GM18519 (cell line): ENCODE data around the gene SLC9A2.

Experiments used
- ATAC-seq: cut with Tn5 transposase; IDR thresholded peaks from one replicate; pipeline ENCODE4 v1.9.1; 2021; ENCODE audit warnings: mild to moderate bottlenecking, moderate library complexity; ENCODE audit not compliant: unreplicated experiment, low FRiP score

SLC9A2 gene

DNA sequence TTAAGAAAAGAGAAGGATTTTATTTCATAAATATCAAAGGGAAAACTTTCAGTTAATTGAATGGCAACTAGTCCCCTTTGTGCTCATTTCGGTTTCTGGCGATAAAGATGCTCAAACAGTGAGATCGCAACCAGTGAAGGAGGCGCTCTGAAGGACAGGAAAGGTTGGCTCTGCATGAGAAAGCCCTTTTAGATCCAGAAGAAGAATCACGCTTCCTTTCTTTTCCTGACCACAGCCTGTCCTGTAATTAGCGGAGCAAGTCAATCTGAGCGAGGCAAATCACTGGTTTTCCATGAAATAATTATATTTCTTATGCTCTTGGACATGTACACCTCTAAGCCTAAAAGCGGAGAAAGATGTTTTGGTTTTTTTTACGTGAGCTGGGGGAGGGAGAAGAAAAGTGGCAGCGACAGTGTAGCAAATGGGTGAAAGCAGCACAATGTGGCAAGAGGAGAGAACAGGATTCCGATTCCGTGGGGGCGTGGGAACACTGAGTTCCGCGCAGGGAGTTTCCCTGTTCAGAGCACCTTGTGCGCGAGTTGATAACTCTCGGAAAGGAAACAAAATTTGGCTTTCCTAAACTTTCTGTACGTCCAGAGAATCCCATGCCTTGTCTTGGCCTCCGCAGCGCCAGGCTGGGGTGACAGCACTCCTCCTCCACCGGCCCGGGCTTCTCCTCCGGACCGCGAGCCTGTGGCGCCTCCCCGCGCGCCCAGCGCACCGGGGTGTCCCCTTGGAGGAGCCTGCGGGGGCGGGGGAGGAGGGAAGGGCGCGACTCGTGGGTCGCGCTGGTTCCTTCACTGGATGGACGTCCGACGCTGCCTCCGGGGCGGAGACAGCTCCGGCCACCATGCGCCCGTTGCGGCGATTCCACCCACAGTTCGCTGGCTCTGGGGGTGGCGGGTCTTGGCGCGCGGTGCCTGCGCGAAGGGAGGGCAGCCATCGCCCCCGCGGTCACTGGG is 620 bp upstream of the SLC9A2 start:
- no peak for ATAC-seq

DNA sequence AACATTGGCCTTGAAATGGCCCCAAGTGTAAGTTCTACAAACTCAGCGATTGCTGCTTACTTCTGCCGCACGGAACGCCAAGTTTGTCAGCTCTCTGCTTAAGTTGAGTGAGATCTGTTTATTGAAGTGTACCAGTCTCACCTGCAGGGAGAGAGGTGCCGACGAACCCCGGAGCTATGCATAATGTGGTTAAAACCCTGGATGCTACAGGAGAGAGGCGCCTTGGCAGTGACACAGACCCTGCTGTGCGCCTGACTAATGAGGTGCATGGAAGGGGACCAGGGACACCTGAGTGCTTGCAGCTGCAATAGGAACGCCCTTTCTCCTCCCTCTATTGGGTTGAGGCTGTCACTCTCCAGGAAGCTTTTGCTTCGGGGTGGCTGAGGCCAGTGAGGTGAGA is 979 bp downstream of the SLC9A2 start:
- no peak for ATAC-seq

DNA sequence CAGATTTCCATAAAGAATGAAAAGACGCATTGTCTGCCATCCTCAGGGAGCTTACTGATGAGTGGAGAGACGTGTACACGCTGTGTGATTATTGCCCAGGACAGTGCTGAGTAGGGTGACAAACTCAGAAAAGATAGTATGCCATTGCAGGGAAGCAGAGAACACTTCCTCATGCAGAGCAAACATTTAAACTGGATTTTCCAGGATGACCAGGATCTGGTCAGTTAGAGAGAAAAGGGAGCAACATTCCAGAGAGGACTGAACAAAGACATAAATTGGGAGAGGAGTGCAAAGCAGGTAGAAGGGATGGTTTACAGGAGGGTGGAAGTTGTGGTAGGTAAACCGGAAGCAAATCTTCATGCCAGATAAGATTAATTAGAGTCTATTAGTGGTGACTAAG is 2.3 kb downstream of the SLC9A2 start:
- ATAC-seq, result no peak

GRCh38 chr2:102622646-102623045 is 3.3 kb downstream of the SLC9A2 start:
- ATAC-seq, result peak; percentile 37

GRCh38 chr2:102630458-102630857 is 11.1 kb downstream of the SLC9A2 start:
- ATAC-seq, result no peak

DNA sequence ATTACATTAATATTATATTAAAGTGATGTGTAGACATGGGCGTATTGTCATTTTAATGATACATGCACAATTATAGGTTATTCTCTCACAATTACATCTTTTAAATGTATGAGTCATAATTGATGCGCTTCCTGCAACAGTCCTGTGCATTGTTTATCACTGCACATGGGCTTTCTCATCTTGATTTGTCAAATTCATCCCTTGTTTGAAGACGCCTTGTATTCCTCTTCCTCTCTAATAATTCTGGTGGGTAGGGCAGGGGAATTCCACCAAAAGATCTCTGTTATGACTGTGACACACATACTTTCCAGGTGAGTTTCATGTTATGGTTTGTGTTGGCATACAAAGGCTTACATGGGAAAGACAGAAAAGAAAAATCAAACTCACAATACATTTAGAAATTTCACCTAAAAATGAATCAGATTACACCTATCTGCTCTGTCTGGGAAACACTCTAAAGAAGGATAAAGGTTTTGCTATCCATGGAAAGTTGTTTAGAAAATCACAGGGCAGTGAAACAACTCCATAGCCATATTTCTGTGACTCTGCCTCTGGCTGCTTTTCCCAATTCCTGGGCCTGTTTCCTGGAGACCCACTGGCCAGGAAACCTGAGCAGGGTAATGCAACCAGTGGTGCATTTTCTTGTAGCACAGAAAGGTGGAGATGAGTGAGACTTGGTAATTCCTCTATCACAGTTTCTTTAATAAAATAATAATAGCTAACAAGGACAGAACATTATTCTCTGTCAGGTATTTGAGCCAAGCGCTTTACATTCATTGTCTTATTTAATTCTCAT is 13.2 kb downstream of the SLC9A2 start:
- ATAC-seq, result no peak

DNA sequence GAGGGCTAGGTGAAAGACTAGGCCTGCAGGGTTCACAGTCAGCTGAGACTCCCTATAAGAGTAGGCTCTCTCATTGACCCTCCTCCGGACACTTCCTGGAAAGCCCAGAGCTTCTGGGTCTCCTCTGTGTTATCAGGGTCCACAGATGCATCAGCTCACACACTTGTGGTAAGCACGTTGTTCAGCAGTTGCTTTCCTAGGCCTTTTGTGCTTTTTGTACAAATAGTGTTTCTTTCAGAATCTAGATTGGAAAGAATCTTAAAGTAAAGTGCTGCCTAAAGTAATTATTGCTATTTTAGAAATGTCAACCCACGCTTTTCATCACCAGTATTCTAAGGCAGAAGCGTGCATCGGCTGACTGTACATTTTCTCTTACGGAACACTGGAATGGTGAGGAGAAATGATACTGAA is 15.5 kb downstream of the SLC9A2 start:
- no peak for ATAC-seq

DNA sequence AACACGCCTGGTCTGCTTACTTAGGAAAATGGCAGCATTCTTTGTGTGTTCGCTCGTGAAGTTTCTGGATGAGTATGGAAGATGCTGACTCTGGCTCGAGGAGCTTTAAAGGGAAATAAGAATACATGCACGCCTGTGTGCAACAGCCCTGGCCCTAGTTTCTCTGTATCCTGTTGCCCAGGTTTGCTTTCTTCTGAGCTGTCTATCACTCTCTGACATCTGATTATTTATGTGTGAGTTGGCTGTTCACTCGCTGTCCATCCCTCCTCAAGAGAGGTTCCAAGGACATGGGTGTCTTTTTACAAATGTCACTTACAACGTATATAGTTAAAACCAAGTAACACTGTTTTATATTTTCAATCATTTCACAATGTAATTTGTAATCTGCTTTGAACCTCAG is 16.0 kb downstream of the SLC9A2 start:
- no peak for ATAC-seq

DNA sequence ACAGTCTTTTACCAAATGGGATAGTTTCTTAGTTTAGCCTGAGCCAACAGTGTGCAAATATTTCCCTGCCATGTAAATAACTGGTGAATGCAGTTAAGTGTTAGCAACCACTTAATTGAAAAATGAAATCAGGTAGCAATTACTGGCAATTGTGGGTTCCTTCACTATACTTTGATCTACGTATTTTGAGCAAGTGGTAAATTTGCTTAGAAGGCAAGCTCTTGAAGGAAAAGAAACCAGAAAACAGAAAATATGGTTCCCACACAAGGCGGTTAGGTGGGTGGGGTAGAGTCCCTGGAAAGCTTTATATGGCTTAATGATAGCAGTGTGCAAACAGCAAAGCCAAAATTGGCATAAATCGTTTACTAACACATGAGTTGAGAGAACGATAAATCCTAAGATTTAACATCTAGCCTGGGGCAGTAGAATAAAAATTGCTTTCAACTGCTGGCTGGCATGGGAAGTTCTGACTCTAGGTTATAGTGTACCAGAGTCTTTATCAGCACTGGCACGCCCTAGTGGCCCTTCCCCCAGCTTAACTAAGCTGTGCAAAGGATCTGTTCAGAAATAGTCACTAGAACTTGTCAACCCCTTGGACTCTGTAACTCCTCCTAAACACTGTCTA is 17.0 kb downstream of the SLC9A2 start:
- no peak for ATAC-seq

- no peak for ATAC-seq
These were observed 18.0 kb downstream of the SLC9A2 start for GRCh38 chr2:102637358-102637757.

- ATAC-seq, result no peak
These were observed 20.1 kb downstream of the SLC9A2 start for GRCh38 chr2:102639429-102639828.

DNA sequence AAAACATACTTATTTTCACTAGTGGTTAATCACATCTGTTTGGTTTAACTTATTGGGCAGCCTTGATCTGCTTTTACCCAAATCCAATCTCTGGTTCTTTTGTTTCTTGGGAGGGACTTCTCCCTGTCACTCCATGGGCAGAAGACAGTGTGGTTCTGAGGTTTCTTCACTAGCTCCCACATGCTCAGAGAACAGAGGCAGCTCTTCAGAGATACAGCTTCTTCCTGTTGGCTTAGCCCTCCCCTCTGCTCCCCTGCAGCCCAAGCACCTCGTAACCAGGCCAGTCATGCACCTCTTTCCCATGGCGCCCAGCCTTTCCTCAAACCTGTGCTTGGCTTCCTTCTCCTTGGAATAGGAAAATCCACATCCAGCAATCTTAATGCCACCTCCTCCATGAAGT is 32.8 kb downstream of the SLC9A2 start:
- no peak for ATAC-seq

DNA sequence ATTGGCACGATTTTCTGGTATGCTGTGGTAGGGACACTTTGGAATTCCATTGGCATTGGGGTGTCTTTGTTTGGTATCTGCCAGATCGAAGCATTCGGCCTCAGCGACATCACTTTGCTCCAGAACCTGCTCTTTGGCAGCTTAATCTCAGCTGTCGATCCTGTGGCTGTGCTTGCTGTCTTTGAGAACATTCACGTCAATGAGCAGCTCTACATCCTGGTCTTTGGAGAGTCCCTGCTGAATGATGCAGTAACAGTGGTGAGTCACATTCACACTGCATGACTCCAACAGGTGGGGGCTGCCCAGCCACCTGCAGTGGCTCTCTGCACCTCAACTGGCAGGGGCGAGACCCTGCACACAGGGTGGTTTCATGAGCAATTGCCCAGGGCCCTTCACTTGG is 38.4 kb downstream of the SLC9A2 start:
- no peak for ATAC-seq

DNA sequence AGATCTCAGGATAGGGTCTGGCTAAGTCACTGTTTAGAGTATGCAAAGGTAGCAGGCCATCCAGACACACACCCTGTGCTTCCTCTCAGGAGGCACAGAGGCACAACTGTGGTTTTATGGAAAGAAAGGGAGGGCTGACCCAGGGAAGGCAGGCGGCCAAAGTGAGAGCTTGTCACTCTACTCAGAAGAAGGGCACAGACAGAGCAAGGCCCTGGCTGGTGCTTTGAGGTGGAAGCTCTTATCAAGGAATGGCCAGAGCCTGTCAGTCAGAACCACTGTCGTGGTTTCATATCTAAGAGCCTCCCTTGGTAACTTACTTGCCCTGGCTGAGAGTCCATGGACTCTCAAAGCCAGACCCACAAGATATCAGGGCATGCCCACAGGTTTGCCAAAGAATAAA is 40.7 kb downstream of the SLC9A2 start:
- no peak for ATAC-seq

DNA sequence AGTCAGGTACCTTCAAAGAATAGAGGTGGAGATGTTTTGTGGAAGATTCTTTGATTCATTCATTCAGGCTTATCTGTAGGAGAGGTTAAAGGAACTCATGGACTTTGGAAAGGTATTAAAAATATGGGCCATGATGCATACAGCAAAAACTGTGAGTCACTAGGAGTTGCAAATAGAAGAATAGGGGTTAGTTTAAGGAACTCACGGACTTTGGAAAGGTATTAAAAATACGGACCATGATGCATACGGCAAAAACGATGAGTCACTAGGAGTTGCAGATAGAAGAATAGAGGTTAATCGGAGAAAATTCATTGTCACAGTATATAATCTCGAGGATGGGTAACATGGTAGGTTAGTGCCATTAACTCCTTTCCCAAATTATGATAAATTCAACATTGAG is 41.2 kb downstream of the SLC9A2 start:
- ATAC-seq, result no peak

GRCh38 chr2:102661846-102662245 is 42.5 kb downstream of the SLC9A2 start:
- no peak for ATAC-seq

- no peak for ATAC-seq
These were observed 43.5 kb downstream of the SLC9A2 start for GRCh38 chr2:102662833-102663232.

DNA sequence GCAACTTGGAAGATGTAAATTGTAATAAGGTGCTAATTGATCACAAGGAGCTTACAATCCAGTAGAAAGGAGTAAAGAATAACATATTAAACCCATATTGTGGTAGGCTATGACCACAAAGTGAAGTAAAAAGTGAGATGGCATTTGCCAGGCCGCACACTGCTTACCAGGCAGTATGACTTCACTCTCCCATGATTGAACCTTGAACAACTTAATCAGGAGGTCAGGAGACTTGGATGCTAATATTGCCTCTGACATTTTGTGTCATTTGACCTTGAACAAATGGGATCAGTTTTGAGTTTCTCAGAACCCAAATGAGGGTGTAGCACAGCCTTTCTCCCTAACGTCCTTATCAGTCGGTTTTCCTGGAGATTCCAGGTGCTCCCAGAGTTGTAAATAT is 44.0 kb downstream of the SLC9A2 start:
- ATAC-seq, result no peak

DNA sequence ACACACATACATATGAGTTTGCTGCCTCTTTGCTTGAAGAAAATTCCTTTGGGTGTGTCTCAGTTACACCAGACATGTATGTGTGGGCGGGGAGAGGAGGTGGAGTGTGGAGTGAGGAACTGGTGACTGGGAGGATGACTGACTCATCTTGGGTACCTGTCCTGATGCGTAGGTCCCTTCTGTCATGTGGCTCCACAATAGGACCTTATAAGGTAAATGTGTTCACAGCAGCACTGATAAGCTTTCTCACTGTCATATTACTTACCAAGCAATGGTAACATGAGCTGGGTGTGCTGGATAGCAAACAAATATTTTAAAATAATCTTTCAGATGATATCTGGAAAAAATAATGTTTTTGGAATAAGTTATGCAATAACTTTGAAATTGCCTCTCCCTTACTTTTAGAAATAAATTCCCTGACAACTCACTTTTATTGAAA is 45.1 kb downstream of the SLC9A2 start:
- peak; percentile 93 for ATAC-seq

DNA sequence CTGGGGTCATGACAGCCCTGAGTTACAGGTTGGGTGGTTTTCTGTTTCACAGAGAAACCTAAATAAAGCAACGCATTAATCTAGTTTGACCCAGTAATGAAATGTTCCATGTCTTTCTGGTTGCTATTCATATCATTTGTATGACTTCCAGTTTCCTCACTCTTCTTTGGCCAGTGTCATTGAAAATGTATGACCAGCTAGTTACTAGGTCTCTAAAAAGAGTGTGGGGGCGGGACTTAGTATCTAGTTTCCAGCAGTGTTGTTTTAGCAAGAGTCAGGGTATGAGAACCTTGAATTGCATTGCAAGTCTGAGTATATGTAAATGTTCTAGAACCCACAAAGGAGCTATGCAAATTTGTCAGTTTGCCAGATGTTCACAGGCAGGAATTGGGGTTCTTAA is 47.7 kb downstream of the SLC9A2 start:
- peak; percentile 36 for ATAC-seq

- ATAC-seq, result no peak
These were observed 48.8 kb downstream of the SLC9A2 start for GRCh38 chr2:102668171-102668570.
